ENCODE results near the gene CISD3.
"Not testable (repeated sequence)": the region's sequence is repeated elsewhere in the genome, so short reads cannot be mapped to it uniquely, and the experiment has no call there.

Gene CISD3

DNA sequence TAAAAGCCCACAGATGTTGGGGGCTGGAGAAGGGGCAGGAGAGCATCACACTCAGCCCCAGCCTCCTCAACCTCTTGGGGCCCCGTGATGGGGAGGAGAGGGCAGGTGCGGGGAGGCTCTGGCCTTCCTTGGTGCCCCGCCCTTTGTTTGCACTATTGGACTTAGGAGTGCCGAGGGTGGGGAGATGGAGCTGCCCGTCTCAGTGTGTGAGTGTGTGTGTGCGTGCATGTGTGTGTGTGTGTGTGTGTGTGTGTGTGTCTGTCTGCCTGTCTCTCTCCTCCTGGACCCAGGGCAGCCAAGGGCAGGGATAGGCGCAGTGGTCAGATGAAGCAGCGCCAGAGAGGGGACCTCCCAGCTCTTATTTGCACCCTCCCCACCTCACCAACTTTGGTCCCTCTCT, 4.0 kb upstream of the CISD3 start:
- not testable (repeated sequence) for H2BK5ac ChIP-seq (ENCODE audit: low read depth, low read length, poor library complexity, severe bottlenecking)

DNA sequence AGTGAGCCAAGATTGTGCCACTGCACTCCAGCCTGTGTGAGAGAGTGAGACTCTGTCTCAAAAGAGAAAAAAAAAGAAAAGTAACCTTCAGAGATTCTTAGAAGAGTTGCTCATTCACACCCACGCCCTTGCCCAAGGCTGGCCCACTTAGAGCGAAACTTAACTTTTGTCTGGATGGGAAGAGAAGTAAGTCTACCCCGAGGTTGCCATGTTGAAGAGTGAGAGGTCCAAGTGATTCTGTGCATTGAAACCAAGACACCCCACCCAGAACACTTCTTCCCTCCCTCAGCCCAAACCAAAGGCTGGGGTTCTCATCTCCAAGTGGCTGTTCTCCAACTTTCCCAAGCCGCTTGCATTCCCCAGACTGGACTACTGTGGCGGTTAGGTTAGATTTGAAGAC, 2.4 kb upstream of the CISD3 start:
- Histone ChIP-seq H3K79me1 (replicated peaks; ENCODE audit: low read length, poor library complexity, severe bottlenecking) (no peaks in the 10 kb centered on the region), H4K8ac (ENCODE audit: low read length) (no peak overlapping the region), H3K23ac (ENCODE audit: low read length in 2 of 2) (no peak overlapping the region), H3K27ac (ENCODE audit: low read length, poor library complexity, severe bottlenecking) (no peak overlapping the region), H3K36me3 (ENCODE audit: control insufficient read depth in 1 of 2, insufficient read depth in 2 of 2, low read depth in 1 of 2, low read length in 2 of 2) (peaks cover 32 to 40% of the 10 kb centered on the region in 2 experiments), H3K4ac (ENCODE audit: low read depth in 1 of 2, low read length in 2 of 2) (no peak overlapping the region), H4K91ac (ENCODE audit: low read length) (no peak overlapping the region), H3K4me3 (ENCODE audit: insufficient read depth in 1 of 2, low read depth in 1 of 2, low read length in 2 of 2) (no peak overlapping the region), H3K18ac (ENCODE audit: low read depth in 1 of 2, low read length in 2 of 2) (no peak overlapping the region), H2BK120ac (ENCODE audit: low read depth, low read length) (no peak overlapping the region), H3K4me1 (ENCODE audit: control insufficient read depth, insufficient read depth, low read depth, low read length) (peaks cover 25% of the 10 kb centered on the region), H2AK5ac (ENCODE audit: low read length, severe bottlenecking) (no peak overlapping the region), H3K9me3 (ENCODE audit: control insufficient read depth, low read length) (no peaks in the 10 kb centered on the region), H2BK15ac (ENCODE audit: low read depth, poor library complexity, severe bottlenecking) (no peak overlapping the region), H3K27me3 (ENCODE audit: control insufficient read depth in 1 of 2, insufficient read depth in 1 of 2, low read length in 2 of 2) (no peaks in the 10 kb centered on the region), H3K4me2 (ENCODE audit: low read length, poor library complexity, severe bottlenecking) (no peak overlapping the region), H2BK5ac (ENCODE audit: low read depth, low read length, poor library complexity, severe bottlenecking) (no peak overlapping the region), H2AFZ (ENCODE audit: low read depth, low read length) (no peak overlapping the region), H3K14ac (ENCODE audit: low read length in 2 of 2) (no peak overlapping the region), H3K9ac (ENCODE audit: low read length) (no peak overlapping the region), H2BK12ac (ENCODE audit: low read length in 2 of 2) (no peak overlapping the region)
- no peak for DNase-seq
- WGBS: 97% methylated on average over 4 of the region's 5 CpGs

More for the DNA sequence above, 4.0 kb upstream of the CISD3 start:
- H2BK12ac ChIP-seq (ENCODE audit: low read length in 2 of 2); H4K91ac ChIP-seq (ENCODE audit: low read length); H3K4ac ChIP-seq (ENCODE audit: low read depth in 1 of 2, low read length in 2 of 2); H3K27ac ChIP-seq (ENCODE audit: low read length, poor library complexity, severe bottlenecking); H3K4me3 ChIP-seq (ENCODE audit: insufficient read depth in 1 of 2, low read depth in 1 of 2, low read length in 2 of 2); H3K23ac ChIP-seq (ENCODE audit: low read length in 2 of 2); H2BK15ac ChIP-seq (ENCODE audit: low read depth, poor library complexity, severe bottlenecking); H3K27me3 ChIP-seq (ENCODE audit: control insufficient read depth in 1 of 2, insufficient read depth in 1 of 2, low read length in 2 of 2); H4K8ac ChIP-seq (ENCODE audit: low read length); DNase-seq; H3K9me3 ChIP-seq (ENCODE audit: control insufficient read depth, low read length); H3K14ac ChIP-seq (ENCODE audit: low read length in 2 of 2); H3K9ac ChIP-seq (ENCODE audit: low read length); H3K79me1 ChIP-seq (replicated peaks; ENCODE audit: low read length, poor library complexity, severe bottlenecking); H3K18ac ChIP-seq (ENCODE audit: low read depth in 1 of 2, low read length in 2 of 2); H2AK5ac ChIP-seq (ENCODE audit: low read length, severe bottlenecking); H2AFZ ChIP-seq (ENCODE audit: low read depth, low read length); H2BK120ac ChIP-seq (ENCODE audit: low read depth, low read length); H3K4me2 ChIP-seq (ENCODE audit: low read length, poor library complexity, severe bottlenecking): not testable (repeated sequence)
- H3K36me3 ChIP-seq (ENCODE audit: control insufficient read depth in 1 of 2, insufficient read depth in 2 of 2, low read depth in 1 of 2, low read length in 2 of 2): peaks cover 29 to 39% of the 10 kb centered on the region in 2 experiments
- no CpG with 5 or more reads among the region's 8 CpGs for WGBS
- H3K4me1 ChIP-seq (ENCODE audit: control insufficient read depth, insufficient read depth, low read depth, low read length): peaks cover 20% of the 10 kb centered on the region

DNA sequence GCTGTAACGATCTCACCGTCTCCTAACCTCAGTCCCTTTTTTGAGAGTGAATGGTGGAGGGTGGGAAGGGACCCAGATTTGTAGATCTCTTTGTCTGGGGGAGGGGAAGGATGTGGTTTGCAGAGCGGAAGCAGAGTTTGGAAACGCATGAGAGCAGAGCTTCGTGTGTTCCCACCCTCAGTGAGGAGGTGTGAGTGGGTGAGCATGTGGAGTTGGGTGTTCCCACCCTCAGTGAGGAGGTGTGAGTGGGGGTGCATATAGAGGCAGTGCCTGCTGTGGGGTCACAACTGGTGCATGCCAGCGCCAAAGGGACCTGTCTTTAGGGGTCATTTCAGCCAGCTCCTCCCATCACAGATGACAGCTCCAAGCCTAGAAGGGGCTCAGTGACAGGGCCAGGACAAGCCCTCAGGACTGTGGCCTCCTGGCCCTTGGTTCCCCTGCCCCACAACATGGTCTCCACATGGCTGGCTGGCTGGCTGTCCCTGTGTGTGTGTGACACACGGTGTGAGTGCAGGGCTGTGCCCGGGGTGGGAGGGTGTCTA, 1.8 kb upstream of the CISD3 start:
- H3K4me3 ChIP-seq (ENCODE audit: insufficient read depth in 1 of 2, low read depth in 1 of 2, low read length in 2 of 2): no peak overlapping the region
- H2BK120ac ChIP-seq (ENCODE audit: low read depth, low read length): no peak overlapping the region
- H2BK5ac ChIP-seq (ENCODE audit: low read depth, low read length, poor library complexity, severe bottlenecking): no peak overlapping the region
- no peaks in the 10 kb centered on the region for H3K9me3 ChIP-seq (ENCODE audit: control insufficient read depth, low read length)
- no peak overlapping the region for H2AFZ ChIP-seq (ENCODE audit: low read depth, low read length)
- H3K18ac ChIP-seq (ENCODE audit: low read depth in 1 of 2, low read length in 2 of 2): no peak overlapping the region
- no peak overlapping the region for H3K27ac ChIP-seq (ENCODE audit: low read length, poor library complexity, severe bottlenecking)
- no peak overlapping the region for H3K4me2 ChIP-seq (ENCODE audit: low read length, poor library complexity, severe bottlenecking)
- no peaks in the 10 kb centered on the region for H3K27me3 ChIP-seq (ENCODE audit: control insufficient read depth in 1 of 2, insufficient read depth in 1 of 2, low read length in 2 of 2)
- WGBS: 85% methylated on average over 8 of the region's 8 CpGs
- H4K91ac ChIP-seq (ENCODE audit: low read length): peak overlapping the region; percentile 28
- no peak overlapping the region for H3K4ac ChIP-seq (ENCODE audit: low read depth in 1 of 2, low read length in 2 of 2)
- H2BK15ac ChIP-seq (ENCODE audit: low read depth, poor library complexity, severe bottlenecking): no peak overlapping the region
- H2BK12ac ChIP-seq (ENCODE audit: low read length in 2 of 2): no peak overlapping the region
- no peak overlapping the region for H4K8ac ChIP-seq (ENCODE audit: low read length)
- DNase-seq: no peak
- H3K79me1 ChIP-seq (replicated peaks; ENCODE audit: low read length, poor library complexity, severe bottlenecking): peaks cover 4% of the 10 kb centered on the region
- H2AK5ac ChIP-seq (ENCODE audit: low read length, severe bottlenecking): no peak overlapping the region
- H3K23ac ChIP-seq (ENCODE audit: low read length in 2 of 2): peak overlapping the region in 1 of 2 experiments; percentile 47
- no peak overlapping the region for H3K9ac ChIP-seq (ENCODE audit: low read length)
- peaks cover 25% of the 10 kb centered on the region for H3K4me1 ChIP-seq (ENCODE audit: control insufficient read depth, insufficient read depth, low read depth, low read length)
- no peak overlapping the region for H3K14ac ChIP-seq (ENCODE audit: low read length in 2 of 2)
- peaks cover 33 to 40% of the 10 kb centered on the region in 2 experiments for H3K36me3 ChIP-seq (ENCODE audit: control insufficient read depth in 1 of 2, insufficient read depth in 2 of 2, low read depth in 1 of 2, low read length in 2 of 2)

DNA sequence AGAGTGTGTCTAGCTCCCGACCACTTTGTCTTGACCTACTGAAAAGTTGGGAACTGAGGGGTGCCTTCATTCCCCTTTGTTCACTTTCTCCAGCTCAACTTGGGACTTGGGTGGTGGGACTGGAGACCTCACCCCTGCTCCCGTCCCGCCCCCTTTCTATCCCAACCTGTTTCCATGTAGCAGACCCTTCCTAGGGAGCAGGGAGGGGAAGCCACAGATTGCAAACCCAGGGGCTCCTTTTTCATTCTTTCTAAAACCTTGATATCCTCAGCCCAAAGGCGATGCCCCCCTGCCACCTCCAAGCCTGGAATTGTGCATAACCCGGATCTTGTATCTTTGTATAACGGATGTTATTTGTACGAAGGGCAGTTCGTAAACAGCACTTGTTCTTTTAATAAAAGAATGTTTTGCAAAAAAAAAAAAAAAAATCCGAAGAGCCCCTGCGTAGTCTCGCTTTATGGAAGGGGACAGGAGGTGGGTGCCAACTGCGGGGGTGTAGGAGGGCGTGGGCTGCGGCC, 714 bp upstream of the CISD3 start:
- Histone ChIP-seq H3K79me1 (replicated peaks; ENCODE audit: low read length, poor library complexity, severe bottlenecking) (peaks cover 11% of the 10 kb centered on the region), H4K91ac (ENCODE audit: low read length) (peak overlapping the region; percentile 83), H3K27ac (ENCODE audit: low read length, poor library complexity, severe bottlenecking) (no peak overlapping the region), H4K8ac (ENCODE audit: low read length) (peak overlapping the region; percentile 99), H2BK12ac (ENCODE audit: low read length in 2 of 2) (peak overlapping the region in 1 of 2 experiments; percentile 60), H3K4me2 (ENCODE audit: low read length, poor library complexity, severe bottlenecking) (peak overlapping the region; percentile 81), H3K9me3 (ENCODE audit: control insufficient read depth, low read length) (no peaks in the 10 kb centered on the region), H3K4me3 (ENCODE audit: insufficient read depth in 1 of 2, low read depth in 1 of 2, low read length in 2 of 2) (peak overlapping the region; percentile 70 to 79), H2BK5ac (ENCODE audit: low read depth, low read length, poor library complexity, severe bottlenecking) (no peak overlapping the region), H3K36me3 (ENCODE audit: control insufficient read depth in 1 of 2, insufficient read depth in 2 of 2, low read depth in 1 of 2, low read length in 2 of 2) (peaks cover 39 to 47% of the 10 kb centered on the region in 2 experiments), H3K4ac (ENCODE audit: low read depth in 1 of 2, low read length in 2 of 2) (peak overlapping the region; percentile 62 to 97), H3K27me3 (ENCODE audit: control insufficient read depth in 1 of 2, insufficient read depth in 1 of 2, low read length in 2 of 2) (no peaks in the 10 kb centered on the region), H3K4me1 (ENCODE audit: control insufficient read depth, insufficient read depth, low read depth, low read length) (peaks cover 28% of the 10 kb centered on the region), H3K18ac (ENCODE audit: low read depth in 1 of 2, low read length in 2 of 2) (peak overlapping the region; percentile 90 to 94), H3K14ac (ENCODE audit: low read length in 2 of 2) (peak overlapping the region in 1 of 2 experiments; percentile 95), H3K9ac (ENCODE audit: low read length) (peak overlapping the region; percentile 89), H2BK15ac (ENCODE audit: low read depth, poor library complexity, severe bottlenecking) (no peak overlapping the region), H2AFZ (ENCODE audit: low read depth, low read length) (peak overlapping the region; percentile 94), H3K23ac (ENCODE audit: low read length in 2 of 2) (peak overlapping the region in 1 of 2 experiments; percentile 43), H2BK120ac (ENCODE audit: low read depth, low read length) (no peak overlapping the region), H2AK5ac (ENCODE audit: low read length, severe bottlenecking) (no peak overlapping the region)
- whole genome bisulfite sequencing: 48% methylated on average over 14 of the region's 14 CpGs
- no peak for DNase-seq
